ENCODE results near the gene UNK.

Gene UNK

DNA sequence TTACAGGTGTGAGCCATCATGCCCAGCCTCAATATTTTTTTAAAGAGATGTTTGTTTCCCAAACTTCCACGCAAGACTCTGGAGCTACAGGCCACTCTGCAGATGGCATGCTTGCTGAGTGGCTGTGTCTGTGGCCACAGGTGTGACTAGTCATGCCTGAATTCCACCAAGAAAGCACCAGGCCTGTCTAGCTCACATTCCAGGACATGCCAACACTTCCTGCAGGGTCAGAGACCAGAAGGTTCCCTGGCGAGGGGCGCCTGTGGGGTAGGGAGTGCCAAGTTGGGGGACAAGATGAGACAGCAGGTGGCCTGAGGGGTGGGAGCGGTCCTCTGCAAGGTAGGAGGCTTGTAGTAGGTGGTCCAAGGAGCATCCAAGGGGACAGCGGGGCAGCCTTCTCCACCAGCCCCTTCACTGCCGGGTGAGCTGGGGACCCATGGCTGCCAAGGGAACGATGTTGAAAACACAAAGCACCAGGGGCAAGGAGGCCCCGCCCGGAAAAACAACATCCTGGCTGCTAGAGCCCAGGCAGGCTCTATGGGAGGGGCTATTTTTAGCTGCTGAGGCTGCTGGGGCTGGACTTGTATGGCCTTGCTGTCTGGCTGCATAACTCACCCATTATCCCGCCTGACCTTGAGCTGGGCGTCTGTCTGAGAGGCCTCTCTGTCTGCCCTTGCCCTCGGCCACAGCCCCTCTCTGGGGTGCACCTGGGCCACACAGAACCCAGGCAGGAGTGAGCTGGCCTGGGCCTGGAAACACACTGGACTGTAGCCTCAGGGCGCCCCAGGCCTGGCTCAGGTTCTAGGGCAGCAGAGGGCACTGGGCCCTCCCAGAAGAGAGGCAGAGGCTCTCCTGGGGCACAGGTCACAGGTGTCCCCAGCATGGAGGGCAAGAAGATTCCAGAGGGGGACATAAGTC, 88.1 kb downstream of the UNK start:
- TF ChIP-seq, protein P1, sequence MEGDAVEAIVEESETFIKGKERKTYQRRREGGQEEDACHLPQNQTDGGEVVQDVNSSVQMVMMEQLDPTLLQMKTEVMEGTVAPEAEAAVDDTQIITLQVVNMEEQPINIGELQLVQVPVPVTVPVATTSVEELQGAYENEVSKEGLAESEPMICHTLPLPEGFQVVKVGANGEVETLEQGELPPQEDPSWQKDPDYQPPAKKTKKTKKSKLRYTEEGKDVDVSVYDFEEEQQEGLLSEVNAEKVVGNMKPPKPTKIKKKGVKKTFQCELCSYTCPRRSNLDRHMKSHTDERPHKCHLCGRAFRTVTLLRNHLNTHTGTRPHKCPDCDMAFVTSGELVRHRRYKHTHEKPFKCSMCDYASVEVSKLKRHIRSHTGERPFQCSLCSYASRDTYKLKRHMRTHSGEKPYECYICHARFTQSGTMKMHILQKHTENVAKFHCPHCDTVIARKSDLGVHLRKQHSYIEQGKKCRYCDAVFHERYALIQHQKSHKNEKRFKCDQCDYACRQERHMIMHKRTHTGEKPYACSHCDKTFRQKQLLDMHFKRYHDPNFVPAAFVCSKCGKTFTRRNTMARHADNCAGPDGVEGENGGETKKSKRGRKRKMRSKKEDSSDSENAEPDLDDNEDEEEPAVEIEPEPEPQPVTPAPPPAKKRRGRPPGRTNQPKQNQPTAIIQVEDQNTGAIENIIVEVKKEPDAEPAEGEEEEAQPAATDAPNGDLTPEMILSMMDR (conservative IDR thresholded peaks at IDR 0.05; ENCODE audit: control insufficient read depth, insufficient read depth, low read depth, low read length): no peak
- peak; percentile 73 for DNase-seq (ENCODE audit: low read depth)
- no peak overlapping the region for H3K4me3 ChIP-seq (ENCODE audit: control insufficient read depth, low read depth, low read length)

DNA sequence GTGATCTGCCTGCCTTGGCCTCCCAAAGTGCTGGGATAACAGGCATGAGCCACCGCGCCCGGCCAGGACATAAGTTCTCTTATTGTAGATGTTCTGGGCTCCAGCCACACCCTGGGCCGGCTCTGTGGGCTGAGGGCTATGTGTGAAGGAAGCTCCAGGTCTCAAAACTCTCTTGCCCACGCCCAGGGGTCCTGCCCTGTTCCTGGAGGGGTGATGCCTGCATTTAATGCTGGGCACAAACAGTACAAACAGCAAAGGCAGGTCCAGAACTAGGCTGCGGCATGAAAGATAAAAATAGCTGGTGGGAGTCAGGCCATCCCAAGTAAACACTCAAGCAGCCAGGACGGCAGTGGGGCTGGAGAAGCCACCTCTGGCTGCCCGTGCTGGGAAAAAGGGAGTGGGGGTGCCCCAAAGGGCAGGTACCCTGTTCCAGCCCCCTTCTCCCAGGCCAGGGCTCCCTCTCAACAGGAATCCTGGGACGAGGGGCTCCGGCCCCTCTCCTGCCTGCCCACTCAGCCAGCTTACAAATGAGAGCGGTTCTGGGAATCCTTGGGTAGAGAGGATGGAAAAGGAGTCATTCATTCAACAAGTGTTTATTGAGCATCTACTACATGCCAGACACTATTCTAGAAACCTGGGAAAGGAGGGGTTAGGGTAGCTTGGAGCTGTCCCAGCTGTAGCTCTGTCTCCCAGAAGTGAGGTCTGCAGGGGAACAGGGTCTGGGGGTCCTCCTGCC, 89.1 kb downstream of the UNK start:
- no peak overlapping the region for H3K4me3 ChIP-seq (ENCODE audit: control insufficient read depth, low read depth, low read length)
- no peak for DNase-seq (ENCODE audit: low read depth)
- TF ChIP-seq, protein P1 (conservative IDR thresholded peaks at IDR 0.05; ENCODE audit: control insufficient read depth, insufficient read depth, low read depth, low read length): no peak

DNA sequence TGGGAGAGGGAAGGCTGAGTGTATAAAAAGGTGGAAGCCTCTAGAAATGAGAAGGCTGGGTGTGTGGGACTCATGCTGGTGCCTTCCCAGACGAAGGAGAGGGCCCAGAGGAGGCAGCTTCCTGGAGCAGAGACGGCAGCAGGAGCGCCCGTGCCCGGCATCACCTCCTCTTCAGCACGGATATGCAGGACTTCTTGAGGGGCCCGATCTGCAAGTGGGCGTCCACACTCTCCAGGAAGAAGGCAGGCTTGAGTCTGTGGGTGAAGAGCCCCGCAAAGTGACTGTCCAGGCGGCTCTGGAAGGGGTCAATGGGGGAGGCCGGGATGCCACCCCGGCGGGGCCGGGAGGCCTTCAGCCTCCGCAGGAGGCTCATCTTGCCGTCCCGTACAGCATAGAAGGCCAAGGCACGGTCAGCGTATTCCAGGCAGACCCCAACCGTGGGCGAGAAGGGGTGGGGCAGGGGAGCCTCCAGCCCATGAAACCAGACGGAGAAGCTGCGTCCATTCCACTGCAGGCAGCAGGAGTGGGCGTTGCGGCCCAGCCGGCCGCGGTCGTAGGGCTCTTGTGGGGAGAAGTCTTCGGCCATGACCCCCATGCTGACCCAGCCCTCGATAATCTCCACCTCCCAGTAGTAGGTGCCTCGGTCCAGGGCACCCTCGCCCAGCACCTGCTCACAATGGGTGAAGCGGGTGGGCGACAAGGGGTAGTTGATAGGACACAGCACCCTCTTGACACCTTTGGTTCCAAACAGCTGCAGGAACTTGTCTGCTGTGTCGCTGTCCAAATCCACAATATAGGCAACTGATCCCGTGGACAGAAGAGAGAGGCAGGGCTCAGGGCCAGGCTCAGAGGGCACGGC, 89.9 kb downstream of the UNK start:
- no peak for DNase-seq (ENCODE audit: low read depth)
- H3K4me3 ChIP-seq (ENCODE audit: control insufficient read depth, low read depth, low read length): no peak overlapping the region
- TF ChIP-seq, protein P1 (conservative IDR thresholded peaks at IDR 0.05; ENCODE audit: control insufficient read depth, insufficient read depth, low read depth, low read length): no peak

All from fibroblast of mammary gland (primary cell).